Keratinocyte (primary cell): ENCODE results near the gene DIS3L.

ENCODE experiments used
- CTCF ChIP-seq, 3 experiments: IDR thresholded peaks in 1 of 3; conservative IDR thresholded peaks in 1 of 3; optimal IDR thresholded peaks in 1 of 3; 2 replicates in 2 of 3; 3 replicates in 1 of 3; pipeline versions ENCODE3 to v1.5.1; 2011; ENCODE audit warnings: low read length in 3 of 3, mild to moderate bottlenecking in 3 of 3, moderate library complexity in 2 of 3, control low read depth in 1 of 3, inconsistent platforms in 1 of 3; ENCODE audit not compliant: insufficient read depth in 2 of 3; ENCODE audit errors: extremely low read depth in 1 of 3
- EZH2 ChIP-seq: IDR thresholded peaks from one replicate; pipeline ENCODE4 v1.6.1; 2012; ENCODE audit warnings: inconsistent platforms, mild to moderate bottlenecking, low read length, moderate library complexity

- no peak for TF ChIP-seq CTCF (optimal IDR thresholded peaks at IDR 0.05 in 1 of 3, IDR thresholded peaks at IDR 0.05 in 1 of 3, conservative IDR thresholded peaks at IDR 0.05 in 1 of 3; ENCODE audit: extremely low read depth in 1 of 3, insufficient read depth in 2 of 3, low read length in 3 of 3)
- no peak for TF ChIP-seq EZH2
These were observed 80.8 kb downstream of the DIS3L start for GRCh38 chr15:66374179-66374578.
